ENCODE measurements around the gene GLYR1.

Gene GLYR1

GRCh38 chr16:4884209-4884608 is 37.1 kb upstream of the GLYR1 start:
- H3K79me2 ChIP-seq (ENCODE audit: insufficient read depth, low read length), result no peaks in the 10 kb centered on the region
- H3K27me3 ChIP-seq (ENCODE audit: insufficient read depth, low read length), result no peaks in the 10 kb centered on the region
- no peaks in the 10 kb centered on the region for H3K9me3 ChIP-seq (ENCODE audit: low read length)
- no peak overlapping the region for H2AFZ ChIP-seq (ENCODE audit: low read length)
- H3K9me2 ChIP-seq (ENCODE audit: low read depth, low read length), result no peaks in the 10 kb centered on the region
- no peaks in the 10 kb centered on the region for H3F3A ChIP-seq (ENCODE audit: insufficient read depth, low read length)
- H4K20me1 ChIP-seq (ENCODE audit: insufficient read depth, low read length), result no peaks in the 10 kb centered on the region
- no peak overlapping the region for H3K4me3 ChIP-seq (ENCODE audit: low read depth, low read length, poor library complexity, severe bottlenecking)
- no peak overlapping the region for H3K9ac ChIP-seq (ENCODE audit: low read length)
- H3K4me1 ChIP-seq (ENCODE audit: insufficient read depth, low read length, severe bottlenecking), result no peaks in the 10 kb centered on the region
- H3K36me3 ChIP-seq (ENCODE audit: insufficient read depth, low read length), result peaks cover 66% of the 10 kb centered on the region
- TF ChIP-seq CTCF (IDR thresholded peaks at IDR 0.05; ENCODE audit: low read length) (no peak), EZH2 (IDR thresholded peaks at IDR 0.05; ENCODE audit: borderline replicate concordance, low read length) (no peak)
- no peak overlapping the region for H3K4me2 ChIP-seq (ENCODE audit: low read length)
- H3K27ac ChIP-seq (ENCODE audit: low read depth, low read length, poor library complexity, severe bottlenecking), result no peak overlapping the region

- Histone ChIP-seq H3F3A (ENCODE audit: insufficient read depth, low read length) (no peaks in the 10 kb centered on the region), H3K27me3 (ENCODE audit: insufficient read depth, low read length) (no peaks in the 10 kb centered on the region), H3K9me3 (ENCODE audit: low read length) (no peaks in the 10 kb centered on the region), H3K4me1 (ENCODE audit: insufficient read depth, low read length, severe bottlenecking) (no peaks in the 10 kb centered on the region), H3K4me2 (ENCODE audit: low read length) (no peak overlapping the region), H3K9me2 (ENCODE audit: low read depth, low read length) (no peaks in the 10 kb centered on the region), H2AFZ (ENCODE audit: low read length) (no peak overlapping the region), H3K9ac (ENCODE audit: low read length) (no peak overlapping the region), H3K4me3 (ENCODE audit: low read depth, low read length, poor library complexity, severe bottlenecking) (no peak overlapping the region), H3K27ac (ENCODE audit: low read depth, low read length, poor library complexity, severe bottlenecking) (no peak overlapping the region), H4K20me1 (ENCODE audit: insufficient read depth, low read length) (no peaks in the 10 kb centered on the region), H3K79me2 (ENCODE audit: insufficient read depth, low read length) (no peaks in the 10 kb centered on the region), H3K36me3 (ENCODE audit: insufficient read depth, low read length) (peaks cover 72% of the 10 kb centered on the region)
- TF ChIP-seq CTCF (IDR thresholded peaks at IDR 0.05; ENCODE audit: low read length) (no peak), EZH2 (IDR thresholded peaks at IDR 0.05; ENCODE audit: borderline replicate concordance, low read length) (no peak)
Observed at GRCh38 chr16:4883501-4883900, 36.4 kb upstream of the GLYR1 start.

GRCh38 chr16:4882633-4883285 is 35.7 kb upstream of the GLYR1 start:
- no peak overlapping the region for H3K4me3 ChIP-seq (ENCODE audit: low read depth, low read length, poor library complexity, severe bottlenecking)
- no peak overlapping the region for H3K27ac ChIP-seq (ENCODE audit: low read depth, low read length, poor library complexity, severe bottlenecking)
- no peaks in the 10 kb centered on the region for H3K9me2 ChIP-seq (ENCODE audit: low read depth, low read length)
- H3F3A ChIP-seq (ENCODE audit: insufficient read depth, low read length), result no peaks in the 10 kb centered on the region
- H4K20me1 ChIP-seq (ENCODE audit: insufficient read depth, low read length), result no peaks in the 10 kb centered on the region
- TF ChIP-seq CTCF (IDR thresholded peaks at IDR 0.05; ENCODE audit: low read length) (no peak), EZH2 (IDR thresholded peaks at IDR 0.05; ENCODE audit: borderline replicate concordance, low read length) (no peak)
- no peak overlapping the region for H3K9ac ChIP-seq (ENCODE audit: low read length)
- H3K36me3 ChIP-seq (ENCODE audit: insufficient read depth, low read length), result peaks cover 79% of the 10 kb centered on the region
- no peak overlapping the region for H2AFZ ChIP-seq (ENCODE audit: low read length)
- no peak overlapping the region for H3K4me2 ChIP-seq (ENCODE audit: low read length)
- H3K79me2 ChIP-seq (ENCODE audit: insufficient read depth, low read length), result no peaks in the 10 kb centered on the region
- no peaks in the 10 kb centered on the region for H3K27me3 ChIP-seq (ENCODE audit: insufficient read depth, low read length)
- no peaks in the 10 kb centered on the region for H3K4me1 ChIP-seq (ENCODE audit: insufficient read depth, low read length, severe bottlenecking)
- H3K9me3 ChIP-seq (ENCODE audit: low read length), result no peaks in the 10 kb centered on the region

All from OCI-LY1 (cell line).